ENCODE measurements around the gene PWWP2B. TPM values are rescaled to one million over a fixed set of nuclear protein-coding genes. Genes with fewer than 3 reads are reported as not detected.

The PWWP2B gene
- total and polyA plus RNA-seq, 2 of the 13 experiments (the other 11 are each of a cell fraction or from before 2014, with no cell fraction given), result 2.3 to 4.7 TPM

DNA sequence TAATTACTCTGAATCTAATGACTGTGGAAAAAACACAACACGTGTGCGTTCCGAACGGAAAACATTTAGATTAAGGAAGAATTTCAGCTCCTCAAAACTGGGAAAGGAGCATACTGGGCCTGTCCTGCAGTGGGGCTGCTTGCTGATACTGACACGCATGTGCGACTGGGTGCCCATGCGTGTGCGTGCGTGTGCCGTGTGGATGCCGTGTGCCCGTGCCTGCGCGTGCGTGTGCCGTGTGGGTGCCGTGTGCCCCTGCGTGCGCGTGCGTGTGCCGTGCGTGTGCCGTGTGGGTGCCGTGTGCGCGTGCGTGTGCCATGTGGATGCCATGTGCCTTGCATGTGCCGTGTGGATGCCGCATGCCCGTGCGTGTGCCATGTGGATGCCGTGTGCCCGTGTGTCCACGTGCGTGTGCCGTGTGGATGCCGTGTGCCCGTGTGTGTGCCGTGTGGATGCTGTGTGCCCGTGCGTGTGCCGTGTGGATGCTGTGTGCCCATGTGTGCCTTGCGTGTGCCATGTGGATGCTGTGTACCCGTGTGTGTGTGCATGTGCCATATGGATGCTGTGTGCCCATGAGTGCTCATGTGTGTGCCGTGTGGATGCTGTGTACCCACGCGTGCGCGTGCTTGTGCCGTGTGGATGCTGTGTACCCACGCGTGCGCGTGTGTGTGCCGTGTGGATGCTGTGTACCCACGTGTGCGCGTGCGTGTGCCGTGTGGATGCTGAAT lies 28.2 kb downstream of the PWWP2B start (continued):
- no peak for TF ChIP-seq ZNF709 (CRISPR knock-in tag; IDR thresholded peaks at IDR 0.05)

DNA sequence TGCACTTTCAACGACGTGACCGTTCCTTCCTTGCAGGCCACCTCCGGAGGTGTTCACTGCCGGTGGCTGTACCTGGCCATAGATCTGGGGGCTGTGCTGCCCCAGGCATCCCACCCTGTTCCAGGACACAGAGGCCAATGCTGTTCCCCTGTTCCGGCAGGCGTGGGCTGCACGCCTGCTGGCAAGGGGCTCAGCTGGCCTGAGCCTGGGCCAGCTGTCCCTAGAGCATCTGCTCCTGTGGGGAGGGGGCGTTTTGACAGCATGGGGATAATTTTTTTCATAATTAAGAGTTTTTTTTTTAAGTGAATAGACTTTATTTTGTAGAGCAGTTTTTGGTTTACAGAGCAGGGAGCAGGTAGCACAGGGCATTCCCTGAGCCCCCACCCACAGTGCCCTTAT lies 28.8 kb downstream of the PWWP2B start:
- intact Hi-C loops (cut with micrococcal nuclease; ENCODE audit: unreplicated experiment), result no loop called here
- H3K9ac ChIP-seq (ENCODE audit: insufficient read depth, low read depth, low read length), result no peak overlapping the region
- H4K20me1 ChIP-seq (ENCODE audit: insufficient read depth, low read length), result no peaks in the 10 kb centered on the region
- BruUV-seq (replicated peaks), result no TSS peak
- FAIRE-seq (no peak), DNase-seq (ENCODE audit: low spot score) (no peak), ATAC-seq (no peak)
- H3K79me2 ChIP-seq (ENCODE audit: insufficient read depth, low read length), result no peaks in the 10 kb centered on the region
- no peak overlapping the region for H3K4me3 ChIP-seq (replicated peaks in 1 of 3; ENCODE audit: insufficient read depth in 1 of 3, low read depth in 2 of 3, low read length in 3 of 3)
- WGBS (ENCODE audit: low lambda C conversion rate), result 75% methylated on average over 4 of the region's 9 CpGs
- POLR2A ChIA-PET, result no interaction called here
- peaks cover 0 to 2% of the 10 kb centered on the region in 2 experiments; a peak in 1 of 5 replicates for H3K27me3 ChIP-seq (ENCODE audit: control insufficient read depth in 1 of 2, insufficient read depth in 2 of 2, low read length in 2 of 2)
- no peaks in the 10 kb centered on the region for H3K9me3 ChIP-seq (ENCODE audit: low read length)
- peaks cover 18% of the 10 kb centered on the region for H3K4me1 ChIP-seq (ENCODE audit: insufficient read depth, low read length)
- no peak overlapping the region for H3K27ac ChIP-seq (ENCODE audit: extremely low read length, insufficient read depth, low read length)
- H2AFZ ChIP-seq (ENCODE audit: low read length), result no peak overlapping the region
- CTCF ChIA-PET (ENCODE audit: low intra/inter-chr PET ratio, low total read pairs), result no interaction called here
- in situ Hi-C loops (cut with HindIII; ENCODE audit: extremely low pct_ligation_motif_present, low pct_unique_long_range_greater_than_20kb), result no loop called here
- H3K36me3 ChIP-seq (replicated peaks in 1 of 2; ENCODE audit: control insufficient read depth in 1 of 2, insufficient read depth in 2 of 2, low read length in 2 of 2), result no peaks in the 10 kb centered on the region
- H3K4me2 ChIP-seq (ENCODE audit: low read depth, low read length), result no peak overlapping the region
- TF ChIP-seq ZNF678 (CRISPR knock-in tag; IDR thresholded peaks at IDR 0.05) (no peak), CHD2 (IDR thresholded peaks at IDR 0.05; ENCODE audit: low read depth, low read length) (no peak), WIZ (CRISPR knock-in tag; IDR thresholded peaks at IDR 0.05) (no peak), PTBP1 (IDR thresholded peaks at IDR 0.05; ENCODE audit: low read depth, low read length, poor library complexity, severe bottlenecking) (no peak), CBFB (CRISPR knock-in tag; IDR thresholded peaks at IDR 0.05) (no peak), ATF7 (IDR thresholded peaks at IDR 0.05) (no peak), ATF7 (CRISPR knock-in tag; IDR thresholded peaks at IDR 0.05) (no peak), NCOR1 (IDR thresholded peaks at IDR 0.05; ENCODE audit: borderline replicate concordance, low read length) (no peak), ZNF333 (CRISPR knock-in tag; IDR thresholded peaks at IDR 0.05; ENCODE audit: borderline replicate concordance) (no peak), MAFK (conservative IDR thresholded peaks at IDR 0.05 in 1 of 2, IDR thresholded peaks at IDR 0.05 in 1 of 2; ENCODE audit: low read length in 2 of 2) (no peak), BATF2 (CRISPR knock-in tag; IDR thresholded peaks at IDR 0.05) (no peak), MNT (IDR thresholded peaks at IDR 0.05) (no peak), ZNF350 (CRISPR knock-in tag; IDR thresholded peaks at IDR 0.05; ENCODE audit: borderline replicate concordance, low read depth) (no peak)
- TF ChIP-seq, protein P1, sequence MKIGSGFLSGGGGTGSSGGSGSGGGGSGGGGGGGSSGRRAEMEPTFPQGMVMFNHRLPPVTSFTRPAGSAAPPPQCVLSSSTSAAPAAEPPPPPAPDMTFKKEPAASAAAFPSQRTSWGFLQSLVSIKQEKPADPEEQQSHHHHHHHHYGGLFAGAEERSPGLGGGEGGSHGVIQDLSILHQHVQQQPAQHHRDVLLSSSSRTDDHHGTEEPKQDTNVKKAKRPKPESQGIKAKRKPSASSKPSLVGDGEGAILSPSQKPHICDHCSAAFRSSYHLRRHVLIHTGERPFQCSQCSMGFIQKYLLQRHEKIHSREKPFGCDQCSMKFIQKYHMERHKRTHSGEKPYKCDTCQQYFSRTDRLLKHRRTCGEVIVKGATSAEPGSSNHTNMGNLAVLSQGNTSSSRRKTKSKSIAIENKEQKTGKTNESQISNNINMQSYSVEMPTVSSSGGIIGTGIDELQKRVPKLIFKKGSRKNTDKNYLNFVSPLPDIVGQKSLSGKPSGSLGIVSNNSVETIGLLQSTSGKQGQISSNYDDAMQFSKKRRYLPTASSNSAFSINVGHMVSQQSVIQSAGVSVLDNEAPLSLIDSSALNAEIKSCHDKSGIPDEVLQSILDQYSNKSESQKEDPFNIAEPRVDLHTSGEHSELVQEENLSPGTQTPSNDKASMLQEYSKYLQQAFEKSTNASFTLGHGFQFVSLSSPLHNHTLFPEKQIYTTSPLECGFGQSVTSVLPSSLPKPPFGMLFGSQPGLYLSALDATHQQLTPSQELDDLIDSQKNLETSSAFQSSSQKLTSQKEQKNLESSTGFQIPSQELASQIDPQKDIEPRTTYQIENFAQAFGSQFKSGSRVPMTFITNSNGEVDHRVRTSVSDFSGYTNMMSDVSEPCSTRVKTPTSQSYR (CRISPR knock-in tag; IDR thresholded peaks at IDR 0.05; ENCODE audit: borderline replicate concordance), result no peak
- TF ChIP-seq, protein P2, sequence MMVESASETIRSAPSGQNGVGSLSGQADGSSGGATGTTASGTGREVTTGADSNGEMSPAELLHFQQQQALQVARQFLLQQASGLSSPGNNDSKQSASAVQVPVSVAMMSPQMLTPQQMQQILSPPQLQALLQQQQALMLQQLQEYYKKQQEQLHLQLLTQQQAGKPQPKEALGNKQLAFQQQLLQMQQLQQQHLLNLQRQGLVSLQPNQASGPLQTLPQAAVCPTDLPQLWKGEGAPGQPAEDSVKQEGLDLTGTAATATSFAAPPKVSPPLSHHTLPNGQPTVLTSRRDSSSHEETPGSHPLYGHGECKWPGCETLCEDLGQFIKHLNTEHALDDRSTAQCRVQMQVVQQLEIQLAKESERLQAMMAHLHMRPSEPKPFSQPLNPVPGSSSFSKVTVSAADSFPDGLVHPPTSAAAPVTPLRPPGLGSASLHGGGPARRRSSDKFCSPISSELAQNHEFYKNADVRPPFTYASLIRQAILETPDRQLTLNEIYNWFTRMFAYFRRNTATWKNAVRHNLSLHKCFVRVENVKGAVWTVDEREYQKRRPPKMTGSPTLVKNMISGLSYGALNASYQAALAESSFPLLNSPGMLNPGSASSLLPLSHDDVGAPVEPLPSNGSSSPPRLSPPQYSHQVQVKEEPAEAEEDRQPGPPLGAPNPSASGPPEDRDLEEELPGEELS (CRISPR knock-in tag; IDR thresholded peaks at IDR 0.05), result no peak
